Renal cortical epithelial cell (primary cell): Measurements from ENCODE around the gene FAM186B. TPM values are rescaled to one million over a fixed set of nuclear protein-coding genes. Genes with fewer than 3 reads are reported as not detected.
"Not testable (repeated sequence)": the region's sequence is repeated elsewhere in the genome, so short reads cannot be mapped to it uniquely, and the experiment has no call there.

ENCODE experiments used
- DNase-seq: peaks from one replicate; pipeline ENCODE4 v3.0.0-alpha.2; 2011; ENCODE audit warnings: low read depth
- total RNA-seq: library from RNA; depleted of rRNA; stranded (reverse); fragments of >200 nt; gene quantifications from 2 replicates; pipeline ENCODE4 v1.2.3, GENCODE V29; 2014

Gene FAM186B
- total RNA-seq, 1 donor from 2014 or later, result 0.30 TPM

GRCh38 chr12:49633703-49634345, 28.4 kb upstream of the FAM186B start:
- no peak for DNase-seq

GRCh38 chr12:49632986-49633702, 27.7 kb upstream of the FAM186B start:
- DNase-seq, result no peak

GRCh38 chr12:49632401-49632800, 27.0 kb upstream of the FAM186B start:
- no peak for DNase-seq

GRCh38 chr12:49631336-49631907, 26.0 kb upstream of the FAM186B start:
- DNase-seq, result no peak

- peak; percentile 83 for DNase-seq
Observed at GRCh38 chr12:49627752-49628360, 22.4 kb upstream of the FAM186B start.

GRCh38 chr12:49626836-49627235, 21.4 kb upstream of the FAM186B start:
- DNase-seq, result no peak

GRCh38 chr12:49626169-49626835, 20.9 kb upstream of the FAM186B start:
- peak; percentile 38 for DNase-seq

- DNase-seq, result peak; percentile 76
Observed at GRCh38 chr12:49624921-49625577, 19.6 kb upstream of the FAM186B start.

GRCh38 chr12:49623142-49623904, 17.9 kb upstream of the FAM186B start, which contains the start of gene PRPF40B:
PRPF40B (plus strand) TSS chr12:49623561; CDS start chr12:49623591, 30 bp downstream.
- peak; percentile 43 for DNase-seq

GRCh38 chr12:49622501-49623141, 17.2 kb upstream of the FAM186B start:
- peak; percentile 51 for DNase-seq

GRCh38 chr12:49621651-49622500, 16.4 kb upstream of the FAM186B start:
- DNase-seq, result no peak

- DNase-seq, result no peak
Observed at GRCh38 chr12:49619286-49619685, 13.8 kb upstream of the FAM186B start.

- no peak for DNase-seq
Observed at GRCh38 chr12:49618576-49618975, 13.1 kb upstream of the FAM186B start.

- DNase-seq, result no peak
Observed at GRCh38 chr12:49616533-49617219, 11.2 kb upstream of the FAM186B start.

- peak; percentile 47 for DNase-seq
Observed at GRCh38 chr12:49615725-49616124, 10.3 kb upstream of the FAM186B start.

GRCh38 chr12:49612210-49612609, 6.8 kb upstream of the FAM186B start:
- DNase-seq, result no peak

- not testable (repeated sequence) for DNase-seq
Observed at GRCh38 chr12:49610785-49611184, 5.3 kb upstream of the FAM186B start.

- no peak for DNase-seq
Observed at GRCh38 chr12:49609875-49610154, 4.4 kb upstream of the FAM186B start.
